ENCODE results near the gene GTPBP1. TPM values are rescaled to one million over a fixed set of nuclear protein-coding genes. Genes with fewer than 3 reads are reported as not detected.

Gene GTPBP1
- total RNA-seq, 4 donors from 2014 or later, result 53.1 to 79.9 (median 72.7) TPM

DNA sequence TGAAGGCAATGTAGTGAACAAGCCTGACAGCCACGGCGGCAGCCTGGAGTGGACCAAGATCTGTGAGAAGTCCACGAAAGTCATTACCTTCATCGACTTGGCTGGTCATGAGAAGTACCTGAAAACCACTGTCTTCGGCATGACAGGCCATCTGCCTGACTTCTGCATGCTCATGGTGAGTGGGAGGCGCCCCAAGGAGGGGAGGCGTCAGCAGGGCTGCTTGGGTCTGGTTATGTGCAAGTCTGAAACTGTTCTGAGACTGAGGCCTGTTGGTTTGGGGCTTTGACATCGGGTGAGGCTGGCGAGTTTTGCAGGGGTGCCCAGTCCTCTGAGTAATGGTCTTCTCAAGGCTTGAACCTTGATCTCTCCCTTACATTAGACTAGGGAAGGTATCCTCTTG is 11.1 kb downstream of the GTPBP1 start:
- no peak for DNase-seq (ENCODE audit: low spot score in 2 of 2)
- WGBS, 2 donors, result 66 to 83% methylated on average over 8 to 9 of the region's 9 CpGs
- intact Hi-C loops (cut with DNase I; ENCODE audit: low total_unique reads), result no loop called here
- no peak overlapping the region for H3K4me3 ChIP-seq (ENCODE audit: low read depth, poor library complexity, severe bottlenecking)
- TF ChIP-seq, protein P1, sequence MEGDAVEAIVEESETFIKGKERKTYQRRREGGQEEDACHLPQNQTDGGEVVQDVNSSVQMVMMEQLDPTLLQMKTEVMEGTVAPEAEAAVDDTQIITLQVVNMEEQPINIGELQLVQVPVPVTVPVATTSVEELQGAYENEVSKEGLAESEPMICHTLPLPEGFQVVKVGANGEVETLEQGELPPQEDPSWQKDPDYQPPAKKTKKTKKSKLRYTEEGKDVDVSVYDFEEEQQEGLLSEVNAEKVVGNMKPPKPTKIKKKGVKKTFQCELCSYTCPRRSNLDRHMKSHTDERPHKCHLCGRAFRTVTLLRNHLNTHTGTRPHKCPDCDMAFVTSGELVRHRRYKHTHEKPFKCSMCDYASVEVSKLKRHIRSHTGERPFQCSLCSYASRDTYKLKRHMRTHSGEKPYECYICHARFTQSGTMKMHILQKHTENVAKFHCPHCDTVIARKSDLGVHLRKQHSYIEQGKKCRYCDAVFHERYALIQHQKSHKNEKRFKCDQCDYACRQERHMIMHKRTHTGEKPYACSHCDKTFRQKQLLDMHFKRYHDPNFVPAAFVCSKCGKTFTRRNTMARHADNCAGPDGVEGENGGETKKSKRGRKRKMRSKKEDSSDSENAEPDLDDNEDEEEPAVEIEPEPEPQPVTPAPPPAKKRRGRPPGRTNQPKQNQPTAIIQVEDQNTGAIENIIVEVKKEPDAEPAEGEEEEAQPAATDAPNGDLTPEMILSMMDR (IDR thresholded peaks at IDR 0.05), result no peak
- no peak for TF ChIP-seq POLR2A (IDR thresholded peaks at IDR 0.05)

DNA sequence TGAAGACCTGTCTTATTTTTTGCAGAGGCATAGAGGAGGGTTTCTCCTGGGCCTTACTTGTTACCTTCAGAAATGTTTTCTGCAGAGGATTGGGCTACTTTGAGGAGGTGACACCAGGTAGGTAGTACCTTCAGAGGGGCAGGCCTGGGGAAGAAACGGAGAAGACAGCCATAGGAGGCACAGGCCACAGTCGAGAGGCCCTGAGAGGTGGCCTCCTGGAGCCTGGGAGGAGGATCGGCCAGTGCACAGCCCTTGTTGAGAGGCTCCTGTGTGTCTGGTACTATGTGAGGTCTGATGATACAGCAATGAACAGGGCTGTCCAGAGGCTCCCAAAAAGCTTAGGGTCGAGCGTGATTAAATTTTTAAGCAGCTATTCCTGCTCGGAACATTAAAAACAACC is 11.5 kb downstream of the GTPBP1 start:
- no peak overlapping the region for H3K4me3 ChIP-seq (ENCODE audit: low read depth, poor library complexity, severe bottlenecking)
- intact Hi-C loops (cut with DNase I; ENCODE audit: low total_unique reads), result no loop called here
- TF ChIP-seq POLR2A (IDR thresholded peaks at IDR 0.05), result no peak
- TF ChIP-seq, protein P1 (IDR thresholded peaks at IDR 0.05), result no peak
- WGBS, 2 donors, result 93 to 96% methylated on average over 6 of the region's 6 CpGs
- no peak for DNase-seq (ENCODE audit: low spot score in 2 of 2)

DNA sequence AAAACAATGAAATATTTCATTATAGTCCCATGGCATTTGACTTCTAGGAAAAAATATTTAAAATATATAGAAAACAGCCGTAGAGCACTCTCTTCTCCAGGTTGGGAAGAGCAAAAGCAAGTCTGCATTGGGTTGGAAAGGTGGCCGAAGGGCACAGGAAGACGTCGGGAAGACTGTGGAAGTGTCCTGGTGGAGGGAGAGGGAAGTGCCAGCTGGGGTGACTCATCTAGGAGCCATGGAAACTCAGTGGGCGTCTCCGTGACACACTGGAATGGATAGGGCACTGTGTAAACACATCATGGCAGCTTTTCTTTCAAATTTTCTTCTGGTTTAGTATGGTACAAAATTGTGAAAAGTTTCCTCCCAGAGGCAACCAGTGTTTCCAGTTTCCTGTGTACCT is 12.7 kb downstream of the GTPBP1 start:
- H3K4me3 ChIP-seq (ENCODE audit: low read depth, poor library complexity, severe bottlenecking), result no peak overlapping the region
- 12 to 15% methylated on average over 6 of the region's 6 CpGs for WGBS, 2 donors
- peak in 1 of 2 donors; percentile 65 for DNase-seq (ENCODE audit: low spot score in 2 of 2)
- TF ChIP-seq, protein P1 (IDR thresholded peaks at IDR 0.05), result peak in 2 of 3 donors; percentile 33 to 72
- no peak for TF ChIP-seq POLR2A (IDR thresholded peaks at IDR 0.05)
- intact Hi-C loops (cut with DNase I; ENCODE audit: low total_unique reads), result no loop called here

DNA sequence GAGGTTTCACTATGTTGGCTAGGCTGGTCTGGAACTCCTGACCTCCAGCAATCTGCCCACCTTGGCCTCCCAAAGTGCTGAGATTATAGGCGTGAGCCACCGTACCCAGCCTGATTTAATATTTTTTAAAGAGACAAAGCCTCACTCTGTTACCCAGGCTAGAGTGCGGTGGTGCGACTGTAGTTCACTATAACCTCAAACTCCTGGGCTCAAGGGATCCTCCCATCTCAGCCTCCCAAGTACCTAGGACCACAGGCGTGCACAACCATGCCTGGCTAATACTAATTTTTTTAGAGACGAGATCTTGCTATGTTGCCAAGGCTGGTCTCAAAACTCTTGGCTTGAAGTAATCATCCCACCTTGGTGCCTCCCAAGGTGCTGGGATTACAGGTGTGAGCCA is 13.5 kb downstream of the GTPBP1 start:
- no peak for DNase-seq (ENCODE audit: low spot score in 2 of 2)
- no peak overlapping the region for H3K4me3 ChIP-seq (ENCODE audit: low read depth, poor library complexity, severe bottlenecking)
- WGBS, 2 donors, result 87 to 89% methylated on average over 6 of the region's 6 CpGs
- TF ChIP-seq, protein P1 (IDR thresholded peaks at IDR 0.05), result no peak
- TF ChIP-seq POLR2A (IDR thresholded peaks at IDR 0.05), result no peak
- intact Hi-C loops (cut with DNase I; ENCODE audit: low total_unique reads), result no loop called here

DNA sequence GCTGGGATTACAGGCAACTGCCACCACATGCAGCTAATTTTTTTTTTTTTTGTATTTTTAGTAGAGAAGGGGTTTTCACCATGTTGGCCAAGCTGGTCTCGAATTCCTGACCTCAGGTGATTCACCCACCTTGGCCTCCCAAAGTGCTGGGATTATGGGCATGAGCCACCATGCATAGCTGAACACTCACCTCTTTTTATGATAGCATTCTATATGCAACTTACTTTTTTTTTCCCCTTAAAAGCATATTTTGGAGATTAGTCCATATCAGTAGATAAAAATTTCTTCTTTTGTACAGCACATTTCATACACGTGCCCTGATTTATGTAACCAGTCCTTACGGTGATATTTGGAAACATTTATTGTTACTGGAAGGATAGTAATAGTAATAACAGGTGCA is 14.6 kb downstream of the GTPBP1 start:
- no peak overlapping the region for H3K4me3 ChIP-seq (ENCODE audit: low read depth, poor library complexity, severe bottlenecking)
- WGBS, 2 donors, result 93 to 94% methylated on average over 3 of the region's 3 CpGs

DNA sequence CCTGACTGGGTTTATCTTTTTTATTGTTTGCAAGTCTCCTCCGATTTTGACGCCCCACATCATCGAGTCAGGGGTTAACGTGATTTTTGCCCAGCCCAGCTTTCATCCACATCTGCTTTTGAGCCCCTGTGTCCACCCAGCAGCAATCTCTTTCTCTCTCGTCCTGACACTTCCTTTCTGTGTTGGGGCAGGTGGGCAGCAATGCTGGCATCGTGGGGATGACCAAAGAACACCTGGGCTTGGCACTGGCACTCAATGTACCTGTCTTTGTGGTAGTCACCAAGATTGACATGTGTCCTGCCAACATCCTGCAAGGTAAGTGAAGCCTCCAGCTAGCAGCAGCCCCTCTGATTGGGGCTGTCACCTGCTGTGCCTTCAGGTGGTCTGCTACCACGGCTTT is 15.8 kb downstream of the GTPBP1 start:
- intact Hi-C loops (cut with DNase I; ENCODE audit: low total_unique reads), result no loop called here
- no peak for DNase-seq (ENCODE audit: low spot score in 2 of 2)
- 88 to 93% methylated on average over 7 of the region's 7 CpGs for WGBS, 2 donors
- no peak overlapping the region for H3K4me3 ChIP-seq (ENCODE audit: low read depth, poor library complexity, severe bottlenecking)
- TF ChIP-seq, protein P1 (IDR thresholded peaks at IDR 0.05), result no peak
- TF ChIP-seq POLR2A (IDR thresholded peaks at IDR 0.05), result no peak

More for the DNA sequence above, 14.6 kb downstream of the GTPBP1 start:
- intact Hi-C loops (cut with DNase I; ENCODE audit: low total_unique reads), result no loop called here
- DNase-seq (ENCODE audit: low spot score in 2 of 2), result no peak
- TF ChIP-seq, protein P1 (IDR thresholded peaks at IDR 0.05), result no peak
- TF ChIP-seq POLR2A (IDR thresholded peaks at IDR 0.05), result no peak

Data from lower leg skin (tissue), 4 donors.